ENCODE data around the gene ANGPTL8.

Gene ANGPTL8

GRCh38 chr19:11264452-11265176 lies 25.2 kb downstream of the ANGPTL8 start:
- no peak for DNase-seq

- DNase-seq = no peak
Measured at GRCh38 chr19:11265177-11265784, 25.9 kb downstream of the ANGPTL8 start.

GRCh38 chr19:11265785-11266236 lies 26.4 kb downstream of the ANGPTL8 start:
- no peak for DNase-seq

GRCh38 chr19:11267316-11268085 lies 28.1 kb downstream of the ANGPTL8 start:
- DNase-seq = no peak

- DNase-seq = no peak
Measured at GRCh38 chr19:11268783-11269267, 29.4 kb downstream of the ANGPTL8 start.

- no peak for DNase-seq
Measured at GRCh38 chr19:11269408-11269807, 30.0 kb downstream of the ANGPTL8 start.

GRCh38 chr19:11273296-11273695 lies 33.9 kb downstream of the ANGPTL8 start:
- no peak for DNase-seq

GRCh38 chr19:11273989-11274388 lies 34.6 kb downstream of the ANGPTL8 start:
- DNase-seq = no peak

- DNase-seq = no peak
Measured at GRCh38 chr19:11274533-11275086, 35.2 kb downstream of the ANGPTL8 start.

GRCh38 chr19:11278670-11279069 lies 39.3 kb downstream of the ANGPTL8 start:
- no peak for DNase-seq

GRCh38 chr19:11279505-11280236 lies 40.3 kb downstream of the ANGPTL8 start:
- no peak for DNase-seq

GRCh38 chr19:11281356-11282049 lies 42.1 kb downstream of the ANGPTL8 start:
- DNase-seq = no peak

GRCh38 chr19:11284515-11284914 lies 45.1 kb downstream of the ANGPTL8 start:
- DNase-seq = no peak

GRCh38 chr19:11286312-11286974 lies 47.0 kb downstream of the ANGPTL8 start:
- DNase-seq = no peak

GRCh38 chr19:11288349-11288748 lies 48.9 kb downstream of the ANGPTL8 start:
- no peak for DNase-seq

GRCh38 chr19:11290256-11290655 lies 50.8 kb downstream of the ANGPTL8 start:
- no peak for DNase-seq

GRCh38 chr19:11291415-11291814 lies 52.0 kb downstream of the ANGPTL8 start:
- DNase-seq = no peak

Measured in NCI-H187 (cell line).